Mesenchymal stem cell (in vitro differentiated cells and primary cell): Measurements from ENCODE around the gene SARDH.

Experiments
- DNase-seq: peaks from one replicate; pipeline ENCODE4 v3.0.0-alpha.2; 2013
- H2AFZ ChIP-seq: one replicate; pipeline ENCODE4 v1.6.1; 2013; ENCODE audit warnings: low read depth, mild to moderate bottlenecking, control low read depth, inconsistent platforms, low read length, moderate library complexity
- H2AK5ac ChIP-seq: 2 replicates; pipeline ENCODE4 v1.6.1; 2013; ENCODE audit warnings: low read length, moderate library complexity, mild to moderate bottlenecking, inconsistent platforms; ENCODE audit not compliant: severe bottlenecking
- H2BK120ac ChIP-seq: one replicate; pipeline ENCODE4 v1.6.1; 2013; ENCODE audit warnings: low read depth, mild to moderate bottlenecking, inconsistent platforms, low read length, moderate library complexity
- H2BK12ac ChIP-seq, 2 experiments: one replicate each; pipeline ENCODE4 v1.6.1; 2013; ENCODE audit warnings: inconsistent platforms in 2 of 2, low read length in 2 of 2, mild to moderate bottlenecking in 2 of 2, moderate library complexity in 2 of 2, control low read depth in 1 of 2
- H2BK15ac ChIP-seq: one replicate; pipeline ENCODE4 v1.6.1; 2013; ENCODE audit warnings: mild to moderate bottlenecking, low read depth, inconsistent platforms; ENCODE audit not compliant: poor library complexity, severe bottlenecking
- H2BK5ac ChIP-seq: 2 replicates; pipeline ENCODE4 v1.6.1; 2013; ENCODE audit warnings: low read depth, mild to moderate bottlenecking, low read length, control low read depth, inconsistent platforms; ENCODE audit not compliant: poor library complexity, severe bottlenecking
- H3K14ac ChIP-seq, 2 experiments: one replicate each; pipeline ENCODE4 v1.6.1; 2013; ENCODE audit warnings: inconsistent platforms in 2 of 2, low read length in 2 of 2, control low read depth in 1 of 2, mild to moderate bottlenecking in 1 of 2, moderate library complexity in 1 of 2
- H3K18ac ChIP-seq, 2 experiments: one replicate each; pipeline ENCODE4 v1.6.1; 2013; ENCODE audit warnings: inconsistent platforms in 2 of 2, low read length in 2 of 2, control low read depth in 1 of 2, low read depth in 1 of 2, mild to moderate bottlenecking in 1 of 2
- H3K23ac ChIP-seq, 2 experiments: one replicate each; pipeline ENCODE4 v1.6.1; 2013; ENCODE audit warnings: inconsistent platforms in 2 of 2, low read length in 2 of 2, mild to moderate bottlenecking in 2 of 2, moderate library complexity in 2 of 2, control low read depth in 1 of 2
- H3K27ac ChIP-seq: 2 replicates; pipeline ENCODE4 v1.5.1; 2013; ENCODE audit warnings: mild to moderate bottlenecking, moderate library complexity, low read length, control low read depth, inconsistent platforms; ENCODE audit not compliant: poor library complexity, severe bottlenecking
- H3K27me3 ChIP-seq, 2 experiments: 2 replicates each; pipeline versions ENCODE4 v1.6.1 to v1.7.0; 2013; ENCODE audit warnings: low read length in 2 of 2, mild to moderate bottlenecking in 2 of 2, moderate library complexity in 2 of 2, control low read depth in 1 of 2, inconsistent platforms in 1 of 2; ENCODE audit not compliant: control insufficient read depth in 1 of 2, insufficient read depth in 1 of 2
- H3K36me3 ChIP-seq, 2 experiments: 2 replicates each; pipeline versions ENCODE4 v1.6.1 to v1.7.0; 2013; ENCODE audit warnings: low read length in 2 of 2, control low read depth in 1 of 2, inconsistent platforms in 1 of 2, low read depth in 1 of 2, mild to moderate bottlenecking in 1 of 2; ENCODE audit not compliant: insufficient read depth in 2 of 2, control insufficient read depth in 1 of 2
- H3K4ac ChIP-seq, 2 experiments: one replicate each; pipeline ENCODE4 v1.6.1; 2013; ENCODE audit warnings: inconsistent platforms in 2 of 2, low read length in 2 of 2, mild to moderate bottlenecking in 2 of 2, moderate library complexity in 2 of 2, control low read depth in 1 of 2, low read depth in 1 of 2
- H3K4me1 ChIP-seq: 2 replicates; pipeline ENCODE4 v1.6.1; 2013; ENCODE audit warnings: low read depth, low read length, control low read depth; ENCODE audit not compliant: control insufficient read depth, insufficient read depth
- H3K4me2 ChIP-seq: 2 replicates; pipeline ENCODE4 v1.6.1; 2013; ENCODE audit warnings: low read length, mild to moderate bottlenecking, inconsistent platforms; ENCODE audit not compliant: poor library complexity, severe bottlenecking
- H3K4me3 ChIP-seq, 2 experiments: 2 replicates each; pipeline versions ENCODE4 v1.5.1 to v1.7.0; 2013; ENCODE audit warnings: low read length in 2 of 2, mild to moderate bottlenecking in 2 of 2, control low read depth in 1 of 2, low read depth in 1 of 2; ENCODE audit not compliant: insufficient read depth in 1 of 2
- H3K79me1 ChIP-seq: replicated peaks from 2 replicates; pipeline ENCODE4 v1.6.1; 2013; ENCODE audit warnings: mild to moderate bottlenecking, control low read depth, low read length, inconsistent platforms; ENCODE audit not compliant: poor library complexity, severe bottlenecking
- H3K9ac ChIP-seq: 2 replicates; pipeline ENCODE4 v1.7.0; 2013; ENCODE audit warnings: mild to moderate bottlenecking, low read length, moderate library complexity
- H3K9me3 ChIP-seq: 2 replicates; pipeline ENCODE4 v1.7.0; 2013; ENCODE audit warnings: mild to moderate bottlenecking, low read length; ENCODE audit not compliant: control insufficient read depth
- H4K8ac ChIP-seq: one replicate; pipeline ENCODE4 v1.6.1; 2013; ENCODE audit warnings: inconsistent platforms, mild to moderate bottlenecking, low read length, moderate library complexity
- H4K91ac ChIP-seq: one replicate; pipeline ENCODE4 v1.6.1; 2013; ENCODE audit warnings: mild to moderate bottlenecking, low read length, inconsistent platforms
- WGBS: methylation state at CpG from one replicate; pipeline ENCODE4 v1.1.7; 2013; ENCODE audit warnings: mixed read lengths; 5-methylcytosine and 5-hydroxymethylcytosine counted together

Gene SARDH

DNA sequence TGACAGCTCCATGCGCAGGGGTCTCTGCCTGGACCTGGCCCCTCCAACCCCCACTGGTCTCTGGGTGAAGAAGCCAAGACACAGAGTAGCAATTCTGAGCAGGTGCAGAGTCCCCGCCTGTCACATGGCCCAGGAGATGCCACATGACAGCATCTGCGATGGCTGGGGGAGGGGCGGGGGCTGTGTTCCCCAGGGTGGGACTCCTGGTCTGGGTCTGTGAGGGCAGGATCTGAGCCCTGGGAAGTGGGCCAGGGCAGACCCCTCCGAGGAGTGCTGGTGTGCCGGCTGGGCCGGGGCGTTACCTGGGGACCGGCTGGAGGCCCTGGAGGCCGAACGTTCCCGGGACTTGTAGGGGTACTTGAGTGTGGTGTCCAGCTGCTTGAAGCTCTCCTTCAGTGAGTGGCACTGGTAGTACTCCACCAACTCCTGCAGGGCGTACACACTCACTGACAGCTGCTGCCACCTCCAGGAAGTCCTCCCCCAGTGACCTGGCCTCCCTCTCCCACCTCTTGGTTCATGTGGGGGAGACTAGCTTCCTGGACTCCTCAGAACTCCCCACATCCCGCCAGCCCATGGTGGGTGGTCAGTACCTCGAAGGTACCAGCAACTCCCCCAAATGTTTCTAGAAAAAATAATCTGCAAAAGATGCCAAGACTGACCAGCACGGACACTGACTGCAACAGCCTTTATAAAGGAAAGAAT, 32.1 kb upstream of the SARDH start:
- WGBS, result 96% methylated on average over 16 of the region's 16 CpGs
- Histone ChIP-seq H2AFZ (no peak overlapping the region), H2BK15ac (no peak overlapping the region), H2BK5ac (no peak overlapping the region), H3K18ac (no peak overlapping the region), H2BK120ac (no peak overlapping the region), H3K4me1 (peaks cover 4% of the 10 kb centered on the region), H4K8ac (no peak overlapping the region), H3K27me3 (no peaks in the 10 kb centered on the region), H3K79me1 (peaks cover 43% of the 10 kb centered on the region), H3K27ac (no peak overlapping the region), H2BK12ac (no peak overlapping the region), H3K14ac (no peak overlapping the region), H3K4ac (no peak overlapping the region), H3K9ac (no peak overlapping the region), H2AK5ac (no peak overlapping the region), H3K4me2 (no peak overlapping the region), H3K4me3 (no peak overlapping the region), H4K91ac (no peak overlapping the region), H3K23ac (no peak overlapping the region), H3K36me3 (peaks cover 58 to 71% of the 10 kb centered on the region in 2 experiments), H3K9me3 (peaks cover 27% of the 10 kb centered on the region)
- DNase-seq, result no peak

DNA sequence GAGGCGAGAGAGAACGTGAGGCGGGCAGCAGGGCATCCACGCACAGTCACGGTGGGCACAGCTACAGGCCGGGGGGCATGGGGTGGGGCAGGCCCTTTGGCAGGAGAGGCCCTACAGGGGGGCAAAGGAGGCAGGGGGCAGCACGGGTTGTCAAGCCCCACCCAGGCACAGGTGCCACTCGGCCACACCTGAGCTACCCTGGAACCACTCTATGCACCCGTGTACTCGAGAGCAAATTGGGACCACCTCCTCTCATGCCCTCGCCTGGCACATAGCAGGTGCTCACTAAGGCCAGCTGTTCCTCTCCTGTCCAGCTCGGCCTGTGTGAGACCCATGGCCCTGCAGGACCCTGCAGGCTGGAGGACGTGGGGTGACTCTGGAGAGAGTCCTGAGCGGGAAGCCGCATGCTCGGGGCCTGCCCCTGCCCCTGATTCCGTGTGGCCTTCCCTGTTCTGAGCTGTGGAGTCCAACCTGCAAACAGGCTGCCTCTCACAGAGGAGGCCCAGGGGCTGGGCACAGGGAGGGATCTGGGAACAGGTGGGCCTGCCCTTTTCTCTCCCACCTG, 31.4 kb upstream of the SARDH start:
- H3K79me1 ChIP-seq, result peaks cover 38% of the 10 kb centered on the region
- no peak overlapping the region for H2AK5ac ChIP-seq
- no peak overlapping the region for H2BK5ac ChIP-seq
- no peak overlapping the region for H3K14ac ChIP-seq
- peaks cover 52 to 65% of the 10 kb centered on the region in 2 experiments for H3K36me3 ChIP-seq
- no peak overlapping the region for H3K27ac ChIP-seq
- peaks cover 4% of the 10 kb centered on the region for H3K4me1 ChIP-seq
- H2BK12ac ChIP-seq, result no peak overlapping the region
- no peak overlapping the region for H2BK120ac ChIP-seq
- H3K4me3 ChIP-seq, result no peak overlapping the region
- H3K4ac ChIP-seq, result no peak overlapping the region
- H4K91ac ChIP-seq, result no peak overlapping the region
- H3K9me3 ChIP-seq, result peaks cover 23% of the 10 kb centered on the region
- no peak overlapping the region for H3K4me2 ChIP-seq
- H2BK15ac ChIP-seq, result no peak overlapping the region
- no peak overlapping the region for H3K18ac ChIP-seq
- H3K9ac ChIP-seq, result no peak overlapping the region
- no peak overlapping the region for H2AFZ ChIP-seq
- WGBS, result 95% methylated on average over 17 of the region's 17 CpGs
- H3K27me3 ChIP-seq, result no peaks in the 10 kb centered on the region
- DNase-seq, result no peak
- no peak overlapping the region for H3K23ac ChIP-seq
- H4K8ac ChIP-seq, result no peak overlapping the region

DNA sequence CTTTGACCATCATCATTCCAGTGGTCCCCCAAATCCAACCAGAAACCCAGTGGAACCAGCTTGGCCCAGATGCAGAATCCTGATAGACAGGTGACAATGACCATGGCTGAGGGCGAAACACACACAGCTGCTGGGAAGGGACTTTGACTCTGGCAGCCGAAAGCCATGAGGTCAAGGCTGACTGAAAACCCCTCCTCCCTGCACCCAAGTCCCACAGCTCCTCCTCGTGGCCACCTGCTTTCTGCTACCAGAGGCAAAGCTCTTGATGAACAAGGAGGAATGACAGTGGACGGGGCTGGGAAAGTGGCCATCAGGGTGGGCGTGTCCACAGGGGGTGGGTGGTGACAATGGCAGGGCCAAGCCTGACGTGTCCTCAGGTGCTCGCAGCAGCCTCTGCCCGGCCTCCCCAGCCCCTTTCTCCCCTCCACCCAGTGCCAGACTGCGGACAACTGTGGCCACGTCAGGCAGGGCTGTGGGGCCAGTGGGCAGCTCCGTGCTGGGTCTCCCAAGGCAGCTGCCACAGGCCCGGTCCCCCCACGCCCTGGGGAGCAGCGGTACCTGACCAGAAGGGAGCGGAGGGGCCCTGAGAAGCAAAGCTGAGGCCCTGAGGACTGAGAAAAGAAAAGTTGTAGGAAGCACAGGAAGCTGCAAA, 30.8 kb upstream of the SARDH start:
- H2BK5ac ChIP-seq, result no peak overlapping the region

DNA sequence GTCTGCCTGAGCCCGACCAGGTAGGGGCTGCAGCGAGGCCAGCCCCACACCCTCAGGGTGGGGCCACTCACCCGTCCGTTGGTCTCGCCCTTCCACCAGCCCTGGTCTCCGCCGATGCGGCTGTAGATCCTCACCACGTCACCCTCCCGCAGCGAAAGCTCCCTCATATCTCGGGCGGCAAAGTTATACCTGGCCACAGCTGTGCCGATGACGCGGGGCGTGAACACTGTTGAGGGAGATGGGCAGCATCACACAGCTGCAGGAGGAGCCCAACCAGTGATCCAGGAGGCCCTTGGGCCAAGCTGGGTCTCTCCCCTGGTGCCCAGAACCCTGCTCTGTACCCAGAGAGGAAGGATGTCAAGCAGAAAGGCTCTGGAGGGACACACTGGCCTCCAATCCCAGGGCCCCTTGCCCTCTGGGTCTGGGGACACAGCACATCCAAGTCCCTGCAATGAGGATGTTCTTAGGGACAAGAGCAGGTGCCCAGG, 30.3 kb upstream of the SARDH start:
- Histone ChIP-seq H2BK5ac (no peak overlapping the region), H3K4me2 (no peak overlapping the region), H3K23ac (no peak overlapping the region), H3K36me3 (peaks cover 48 to 62% of the 10 kb centered on the region in 2 experiments), H3K9me3 (peaks cover 11% of the 10 kb centered on the region), H2BK12ac (no peak overlapping the region), H2AK5ac (no peak overlapping the region), H3K4me3 (no peak overlapping the region), H4K91ac (no peak overlapping the region), H3K9ac (no peak overlapping the region), H3K4ac (no peak overlapping the region), H3K14ac (no peak overlapping the region), H2BK120ac (no peak overlapping the region), H3K18ac (no peak overlapping the region), H3K27me3 (no peaks in the 10 kb centered on the region), H4K8ac (no peak overlapping the region), H2BK15ac (no peak overlapping the region), H2AFZ (no peak overlapping the region), H3K4me1 (peaks cover 10% of the 10 kb centered on the region), H3K27ac (no peak overlapping the region), H3K79me1 (peaks cover 36% of the 10 kb centered on the region)
- WGBS, result 97% methylated on average over 17 of the region's 17 CpGs
- no peak for DNase-seq

More for the DNA sequence above, 30.8 kb upstream of the SARDH start:
- Histone ChIP-seq H3K14ac (no peak overlapping the region), H3K9me3 (peaks cover 16% of the 10 kb centered on the region), H4K91ac (no peak overlapping the region), H2BK120ac (no peak overlapping the region), H3K4ac (no peak overlapping the region), H2AK5ac (no peak overlapping the region), H2AFZ (no peak overlapping the region), H3K4me1 (peaks cover 5% of the 10 kb centered on the region), H3K27me3 (no peaks in the 10 kb centered on the region), H2BK15ac (no peak overlapping the region), H3K79me1 (peaks cover 33% of the 10 kb centered on the region), H3K27ac (no peak overlapping the region), H3K4me2 (no peak overlapping the region), H2BK12ac (no peak overlapping the region), H3K18ac (no peak overlapping the region), H3K9ac (no peak overlapping the region), H3K4me3 (no peak overlapping the region), H3K36me3 (peaks cover 48 to 60% of the 10 kb centered on the region in 2 experiments), H3K23ac (no peak overlapping the region), H4K8ac (no peak overlapping the region)
- 93% methylated on average over 13 of the region's 15 CpGs for WGBS
- no peak for DNase-seq
